ENCODE results near the gene ZMYND15. TPM values are rescaled to one million over a fixed set of nuclear protein-coding genes. Genes with fewer than 3 reads are reported as not detected.

The ZMYND15 gene
- total RNA-seq, 1 donor from 2014 or later = not detected

DNA sequence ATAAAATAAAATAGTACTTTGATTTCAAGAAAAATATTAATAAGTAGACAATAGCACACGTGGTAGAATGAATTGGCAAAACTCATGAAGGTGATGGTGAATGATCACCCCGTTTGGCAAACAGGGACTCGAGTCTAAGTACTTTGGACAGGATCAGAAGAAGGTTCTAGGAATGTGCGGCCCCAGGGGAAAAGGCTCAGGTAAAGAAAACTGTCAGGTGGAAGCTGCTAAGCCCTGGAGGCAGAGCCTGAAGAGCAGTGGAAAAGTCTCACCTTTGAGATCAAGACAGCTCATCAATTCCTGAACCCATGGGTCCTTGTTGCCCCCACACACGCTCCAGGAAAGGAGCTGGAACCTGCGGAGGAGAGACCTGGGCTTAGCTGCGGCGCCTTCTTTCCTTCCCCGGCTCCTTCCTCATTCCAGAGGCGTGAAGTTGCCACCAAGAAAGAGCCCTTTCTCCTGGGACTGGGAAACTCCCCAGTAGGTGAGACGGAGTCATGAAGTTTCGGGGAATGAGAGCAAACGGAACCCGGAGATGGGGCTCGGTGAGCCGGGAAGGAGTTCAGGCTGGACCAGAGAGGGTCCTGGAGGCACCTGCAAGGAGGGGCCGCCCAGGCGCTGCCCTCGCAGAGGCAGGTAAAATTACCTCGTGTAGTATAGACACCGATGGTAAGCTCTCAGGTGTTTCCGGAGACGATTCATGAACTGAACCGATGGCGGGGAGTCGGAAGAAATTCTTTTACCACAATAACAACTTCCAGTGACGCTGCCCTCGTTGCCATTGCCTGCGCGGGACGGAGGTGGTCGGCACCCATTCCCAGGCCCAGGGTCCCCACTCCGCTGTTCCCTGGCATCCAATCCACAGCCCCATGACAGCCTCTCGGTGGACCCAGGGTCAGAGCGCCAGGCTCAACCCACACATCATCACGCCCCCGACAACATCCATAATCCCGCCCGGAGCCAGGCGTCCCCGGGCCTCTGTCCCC, 1.2 kb upstream of the ZMYND15 start:
- peak overlapping the region; percentile 57 for H3K4me3 Mint-ChIP-seq (ENCODE audit: unreplicated experiment)
- TF ChIP-seq, protein P1, sequence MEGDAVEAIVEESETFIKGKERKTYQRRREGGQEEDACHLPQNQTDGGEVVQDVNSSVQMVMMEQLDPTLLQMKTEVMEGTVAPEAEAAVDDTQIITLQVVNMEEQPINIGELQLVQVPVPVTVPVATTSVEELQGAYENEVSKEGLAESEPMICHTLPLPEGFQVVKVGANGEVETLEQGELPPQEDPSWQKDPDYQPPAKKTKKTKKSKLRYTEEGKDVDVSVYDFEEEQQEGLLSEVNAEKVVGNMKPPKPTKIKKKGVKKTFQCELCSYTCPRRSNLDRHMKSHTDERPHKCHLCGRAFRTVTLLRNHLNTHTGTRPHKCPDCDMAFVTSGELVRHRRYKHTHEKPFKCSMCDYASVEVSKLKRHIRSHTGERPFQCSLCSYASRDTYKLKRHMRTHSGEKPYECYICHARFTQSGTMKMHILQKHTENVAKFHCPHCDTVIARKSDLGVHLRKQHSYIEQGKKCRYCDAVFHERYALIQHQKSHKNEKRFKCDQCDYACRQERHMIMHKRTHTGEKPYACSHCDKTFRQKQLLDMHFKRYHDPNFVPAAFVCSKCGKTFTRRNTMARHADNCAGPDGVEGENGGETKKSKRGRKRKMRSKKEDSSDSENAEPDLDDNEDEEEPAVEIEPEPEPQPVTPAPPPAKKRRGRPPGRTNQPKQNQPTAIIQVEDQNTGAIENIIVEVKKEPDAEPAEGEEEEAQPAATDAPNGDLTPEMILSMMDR (IDR thresholded peaks at IDR 0.05; ENCODE audit: partially characterized antibody, unreplicated experiment) = no peak
- H3K4me1 Mint-ChIP-seq (ENCODE audit: low read depth, unreplicated experiment) = no peaks in the 10 kb centered on the region
- no peak for DNase-seq
- peaks cover 7% of the 10 kb centered on the region for H3K36me3 Mint-ChIP-seq (ENCODE audit: unreplicated experiment)
- peaks cover 28% of the 10 kb centered on the region for H3K27me3 Mint-ChIP-seq (ENCODE audit: unreplicated experiment)
- no peak overlapping the region for H3K27ac Mint-ChIP-seq (ENCODE audit: unreplicated experiment)
- no peaks in the 10 kb centered on the region for H3K9me3 Mint-ChIP-seq (ENCODE audit: unreplicated experiment)

DNA sequence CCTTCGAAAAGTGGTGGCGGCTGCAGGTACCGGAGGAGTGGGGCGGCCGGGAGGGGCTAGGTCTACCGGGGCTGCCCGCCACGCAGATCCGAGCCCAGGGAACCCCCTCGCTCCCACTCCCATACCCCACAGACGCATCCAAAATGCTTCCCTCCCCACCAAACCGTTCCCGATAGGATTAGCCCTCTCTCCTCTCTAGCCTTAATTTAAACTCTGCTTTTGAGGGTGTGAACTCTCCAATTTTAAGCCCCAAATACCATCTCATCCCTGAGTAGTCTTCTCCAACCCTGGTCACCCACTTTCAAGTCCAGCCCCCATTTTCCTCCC, 355 bp downstream of the ZMYND15 start:
- Mint-ChIP-seq H3K4me1 (ENCODE audit: low read depth, unreplicated experiment) (no peaks in the 10 kb centered on the region), H3K27me3 (ENCODE audit: unreplicated experiment) (peaks cover 28% of the 10 kb centered on the region), H3K9me3 (ENCODE audit: unreplicated experiment) (no peaks in the 10 kb centered on the region), H3K36me3 (ENCODE audit: unreplicated experiment) (peaks cover 7% of the 10 kb centered on the region), H3K27ac (ENCODE audit: unreplicated experiment) (peak overlapping the region; percentile 41), H3K4me3 (ENCODE audit: unreplicated experiment) (peak overlapping the region; percentile 68)
- TF ChIP-seq, protein P1 (IDR thresholded peaks at IDR 0.05; ENCODE audit: partially characterized antibody, unreplicated experiment) = no peak
- DNase-seq = no peak

DNA sequence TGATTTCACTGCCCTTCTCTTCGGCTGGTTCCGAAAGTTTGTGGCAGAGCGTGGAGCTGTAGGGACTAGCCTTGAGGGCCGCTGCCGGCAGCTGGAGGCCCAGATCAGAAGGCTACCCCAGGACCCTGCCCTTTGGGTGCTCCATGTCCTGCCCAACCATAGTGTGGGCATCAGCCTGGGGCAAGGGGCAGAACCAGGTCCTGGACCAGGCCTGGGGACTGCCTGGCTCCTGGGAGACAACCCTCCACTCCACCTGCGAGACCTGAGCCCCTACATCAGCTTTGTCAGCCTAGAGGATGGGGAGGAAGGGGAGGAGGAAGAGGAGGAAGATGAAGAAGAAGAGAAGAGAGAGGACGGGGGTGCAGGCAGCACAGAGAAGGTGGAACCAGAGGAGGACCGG, 951 bp downstream of the ZMYND15 start:
- Mint-ChIP-seq H3K27ac (ENCODE audit: unreplicated experiment) (peak overlapping the region; percentile 41), H3K4me3 (ENCODE audit: unreplicated experiment) (peak overlapping the region; percentile 68), H3K4me1 (ENCODE audit: low read depth, unreplicated experiment) (no peaks in the 10 kb centered on the region), H3K27me3 (ENCODE audit: unreplicated experiment) (peaks cover 32% of the 10 kb centered on the region), H3K36me3 (ENCODE audit: unreplicated experiment) (peaks cover 7% of the 10 kb centered on the region), H3K9me3 (ENCODE audit: unreplicated experiment) (peaks cover 2% of the 10 kb centered on the region)
- DNase-seq = no peak
- TF ChIP-seq, protein P1 (IDR thresholded peaks at IDR 0.05; ENCODE audit: partially characterized antibody, unreplicated experiment) = no peak

DNA sequence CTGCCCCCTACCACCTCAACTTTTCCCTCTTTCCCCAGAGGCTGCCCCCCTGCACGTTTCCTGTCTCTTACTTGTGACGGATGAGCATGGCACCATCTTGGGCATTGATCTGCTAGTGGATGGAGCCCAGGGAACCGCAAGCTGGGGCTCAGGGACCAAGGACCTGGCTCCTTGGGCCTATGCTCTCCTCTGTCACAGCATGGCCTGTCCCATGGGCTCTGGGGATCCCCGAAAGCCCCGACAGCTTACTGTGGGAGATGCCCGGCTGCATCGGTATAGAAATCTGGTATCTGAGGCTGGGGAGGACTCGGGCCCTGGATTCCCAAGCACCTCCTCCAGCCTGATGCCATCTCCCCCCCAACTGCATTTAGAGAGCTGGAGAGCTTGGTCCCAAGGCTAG, 1.9 kb downstream of the ZMYND15 start:
- Mint-ChIP-seq H3K27ac (ENCODE audit: unreplicated experiment) (no peak overlapping the region), H3K27me3 (ENCODE audit: unreplicated experiment) (peaks cover 32% of the 10 kb centered on the region), H3K9me3 (ENCODE audit: unreplicated experiment) (peaks cover 2% of the 10 kb centered on the region), H3K4me1 (ENCODE audit: low read depth, unreplicated experiment) (no peaks in the 10 kb centered on the region), H3K4me3 (ENCODE audit: unreplicated experiment) (no peak overlapping the region), H3K36me3 (ENCODE audit: unreplicated experiment) (peaks cover 7% of the 10 kb centered on the region)
- TF ChIP-seq, protein P1 (IDR thresholded peaks at IDR 0.05; ENCODE audit: partially characterized antibody, unreplicated experiment) = no peak
- DNase-seq = no peak

DNA sequence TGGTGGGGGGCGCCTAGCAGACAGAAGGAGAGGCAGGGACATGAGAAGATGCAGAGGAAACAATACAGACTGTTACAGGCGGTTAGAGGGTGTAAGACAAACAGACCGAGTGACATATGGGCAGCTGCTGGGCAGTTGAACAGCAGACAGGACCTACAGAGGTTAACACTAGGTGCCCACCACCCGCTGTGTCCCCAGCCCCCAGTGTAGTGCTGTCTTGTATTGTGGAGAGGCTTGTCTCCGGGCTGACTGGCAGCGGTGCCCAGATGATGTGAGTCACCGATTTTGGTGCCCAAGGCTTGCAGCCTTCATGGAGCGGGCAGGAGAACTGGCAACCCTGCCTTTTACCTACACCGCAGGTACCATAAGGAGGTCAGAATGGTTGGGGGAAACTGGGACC, 2.5 kb downstream of the ZMYND15 start:
- no peak for DNase-seq
- H3K27me3 Mint-ChIP-seq (ENCODE audit: unreplicated experiment) = peaks cover 29% of the 10 kb centered on the region

More for the DNA sequence above, 2.5 kb downstream of the ZMYND15 start:
- H3K36me3 Mint-ChIP-seq (ENCODE audit: unreplicated experiment) = peaks cover 7% of the 10 kb centered on the region
- H3K9me3 Mint-ChIP-seq (ENCODE audit: unreplicated experiment) = peaks cover 2% of the 10 kb centered on the region
- TF ChIP-seq, protein P1 (IDR thresholded peaks at IDR 0.05; ENCODE audit: partially characterized antibody, unreplicated experiment) = no peak
- H3K4me3 Mint-ChIP-seq (ENCODE audit: unreplicated experiment) = no peak overlapping the region
- no peak overlapping the region for H3K27ac Mint-ChIP-seq (ENCODE audit: unreplicated experiment)
- H3K4me1 Mint-ChIP-seq (ENCODE audit: low read depth, unreplicated experiment) = no peaks in the 10 kb centered on the region

Measured in glutamatergic neuron (in vitro differentiated cells).